Hepatocyte (in vitro differentiated cells): ENCODE results near the gene NMRK1. TPM values are rescaled to one million over a fixed set of nuclear protein-coding genes. Genes with fewer than 3 reads are reported as not detected.

Experiments
- DNase-seq: peaks from one replicate; pipeline ENCODE4 v3.0.0-alpha.2; 2016; ENCODE audit warnings: low spot score
- H2AFZ ChIP-seq: fragments of 200-600 bp; sonication (generic); 2 replicates; pipeline ENCODE4 v1.6.0; 2016; ENCODE audit warnings: antibody characterized with exemption, mild to moderate bottlenecking
- H3K27ac ChIP-seq: fragments of 200-600 bp; sonication (generic); 2 replicates; pipeline ENCODE4 v1.5.1; 2016; ENCODE audit warnings: mild to moderate bottlenecking
- H3K27me3 ChIP-seq: fragments of 200-600 bp; sonication (generic); 2 replicates; pipeline ENCODE4 v1.6.1; 2016
- H3K36me3 ChIP-seq: fragments of 200-600 bp; sonication (generic); replicated peaks from 2 replicates; pipeline ENCODE4 v1.5.1; 2016; ENCODE audit warnings: low read depth; ENCODE audit not compliant: insufficient read depth
- H3K4me1 ChIP-seq: fragments of 200-600 bp; sonication (generic); 2 replicates; pipeline ENCODE4 v1.5.1; 2016; ENCODE audit warnings: mild to moderate bottlenecking, moderate library complexity; ENCODE audit not compliant: insufficient read depth
- H3K4me2 ChIP-seq: fragments of 200-600 bp; sonication (generic); 2 replicates; pipeline ENCODE4 v1.6.0; 2016
- H3K4me3 ChIP-seq: fragments of 200-600 bp; sonication (generic); 2 replicates; pipeline ENCODE4 v1.5.1; 2016; ENCODE audit warnings: mild to moderate bottlenecking
- H3K79me2 ChIP-seq: fragments of 200-600 bp; sonication (generic); 2 replicates; pipeline ENCODE4 v1.6.0; 2017; ENCODE audit warnings: mild to moderate bottlenecking
- H3K9me2 ChIP-seq: fragments of 200-600 bp; sonication (generic); replicated peaks from 2 replicates; pipeline ENCODE4 v1.6.0; 2017; ENCODE audit warnings: mild to moderate bottlenecking; ENCODE audit not compliant: insufficient read depth
- H3K9me3 ChIP-seq: fragments of 200-600 bp; sonication (generic); 2 replicates; pipeline ENCODE4 v1.5.1; 2016; ENCODE audit warnings: low read depth, mild to moderate bottlenecking
- H4K20me1 ChIP-seq: fragments of 200-600 bp; sonication (generic); 2 replicates; pipeline ENCODE4 v1.6.0; 2016; ENCODE audit warnings: mild to moderate bottlenecking; ENCODE audit not compliant: insufficient read depth, poor library complexity, severe bottlenecking
- CTCF ChIP-seq: fragments of 200-600 bp; sonication (generic); IDR thresholded peaks from 2 replicates; pipeline ENCODE4 v1.5.1; 2016; ENCODE audit warnings: antibody characterized with exemption, mild to moderate bottlenecking; ENCODE audit not compliant: poor library complexity
- EZH2 ChIP-seq: fragments of 200-600 bp; sonication (generic); IDR thresholded peaks from 2 replicates; pipeline ENCODE4 v1.6.1; 2016; ENCODE audit warnings: antibody characterized with exemption, mild to moderate bottlenecking, borderline replicate concordance
- EZH2phosphoT487 ChIP-seq: fragments of 200-600 bp; sonication (generic); IDR thresholded peaks from one replicate; pipeline ENCODE4 v1.6.1; 2018; ENCODE audit warnings: antibody characterized with exemption, mild to moderate bottlenecking, low read depth, moderate library complexity; ENCODE audit not compliant: unreplicated experiment, severe bottlenecking
- WGBS: methylation state at CpG from one replicate; pipeline ENCODE4 v1.1.6; 2016; ENCODE audit warnings: low lambda C conversion rate; ENCODE audit errors: missing lambda C conversion rate; 5-methylcytosine and 5-hydroxymethylcytosine counted together
- polyA plus RNA-seq: library from polyadenylated mRNA; unstranded; fragments of >200 nt; fragmentation: Nextera tagmentation; extraction: Ambion mirVana; gene quantifications from 2 replicates; pipeline ENCODE4 v1.2.1, GENCODE V29; 2016
- total RNA-seq: library from RNA; depleted of rRNA; stranded (reverse); fragments of >200 nt; gene quantifications from 2 replicates; pipeline ENCODE4 v1.2.3, GENCODE V29; 2014

NMRK1 gene
- total and polyA plus RNA-seq, 2 experiments from 2014 or later: 13.6 to 16.1 TPM

DNA sequence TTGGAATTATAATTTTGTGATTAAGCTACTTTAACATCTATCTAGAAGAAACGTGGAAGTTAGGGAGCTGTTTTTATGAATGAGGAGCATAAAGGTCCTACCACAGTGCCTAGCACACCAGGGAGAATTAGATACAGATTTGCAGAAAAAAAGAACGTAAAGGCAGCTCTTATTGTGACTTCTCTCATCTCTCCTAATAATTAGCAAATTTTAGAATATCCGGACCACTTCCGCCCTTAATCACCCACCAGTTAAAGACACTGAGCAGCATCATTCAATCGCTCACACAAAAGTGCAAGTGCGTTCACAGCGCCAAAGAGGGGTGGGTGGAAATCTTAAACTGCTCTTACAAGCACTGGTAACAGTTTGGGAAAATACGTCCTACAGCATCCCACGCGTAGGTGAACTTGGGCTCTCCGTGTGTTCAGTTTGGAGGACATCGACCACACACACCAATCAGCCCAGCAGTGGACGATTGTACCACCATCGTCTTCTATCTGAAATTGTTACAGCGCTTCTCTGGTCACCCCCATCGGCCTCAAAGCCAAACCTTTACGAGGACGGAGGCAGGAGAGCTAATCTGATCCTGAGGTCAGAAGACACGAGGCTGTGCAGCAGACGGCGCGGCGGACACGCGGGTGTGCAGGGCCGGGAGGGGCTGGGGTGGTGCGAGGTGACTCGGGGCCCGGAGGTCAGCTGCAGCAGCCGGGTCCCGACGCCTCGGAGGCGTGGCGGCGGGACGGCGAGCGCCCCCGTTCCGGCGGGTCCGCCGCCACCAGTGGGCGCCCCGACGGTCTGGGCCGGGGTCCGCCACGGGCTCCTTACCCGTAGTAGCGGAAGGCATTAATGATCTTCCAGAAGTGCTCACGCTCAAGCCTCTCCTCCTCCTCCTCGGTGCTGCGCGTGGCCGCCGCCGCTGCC is 60.5 kb downstream of the NMRK1 start:
- Histone ChIP-seq H3K27me3 (no peaks in the 10 kb centered on the region), H3K36me3 (no peaks in the 10 kb centered on the region), H2AFZ (peak overlapping the region; percentile 47), H3K9me3 (no peaks in the 10 kb centered on the region), H3K9me2 (no peaks in the 10 kb centered on the region), H3K4me2 (peak overlapping the region; percentile 86), H3K27ac (peak overlapping the region; percentile 94), H3K4me1 (peaks cover 15% of the 10 kb centered on the region), H3K4me3 (peak overlapping the region; percentile 58), H4K20me1 (no peaks in the 10 kb centered on the region), H3K79me2 (peaks cover 47% of the 10 kb centered on the region)
- TF ChIP-seq EZH2phosphoT487: no peak
- no peak for TF ChIP-seq EZH2
- DNase-seq: peak; percentile 78
- WGBS: 2% methylated on average over 58 of the region's 59 CpGs

DNA sequence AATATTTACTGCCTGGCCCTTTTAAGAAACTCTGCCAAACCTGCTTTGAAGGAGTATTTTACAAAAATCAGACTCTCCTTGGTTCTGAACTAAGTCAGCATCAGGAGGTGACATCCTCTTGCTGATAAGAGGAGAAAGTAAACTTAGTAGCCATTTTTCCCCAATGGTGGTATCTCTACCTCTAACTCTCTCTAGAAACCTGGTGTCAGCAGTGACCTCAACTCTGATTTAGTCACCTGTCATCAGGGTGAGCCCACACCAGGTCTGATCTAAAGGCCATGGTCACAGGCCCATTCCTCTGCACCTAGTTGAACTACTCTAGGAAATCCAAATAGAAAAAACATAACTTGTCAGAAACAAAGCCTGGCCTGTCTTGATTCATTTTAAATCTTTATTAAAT is 64.1 kb downstream of the NMRK1 start:
- H3K27me3 ChIP-seq: no peaks in the 10 kb centered on the region
- no peak for DNase-seq
- no peak for TF ChIP-seq EZH2
- TF ChIP-seq EZH2phosphoT487: no peak
- TF ChIP-seq CTCF: no peak
- H3K79me2 ChIP-seq: peaks cover 78% of the 10 kb centered on the region
- no peak overlapping the region for H3K4me2 ChIP-seq
- peaks cover 4% of the 10 kb centered on the region for H4K20me1 ChIP-seq
- peaks cover 15% of the 10 kb centered on the region for H3K4me1 ChIP-seq
- no peaks in the 10 kb centered on the region for H3K9me3 ChIP-seq
- no peaks in the 10 kb centered on the region for H3K9me2 ChIP-seq
- H3K36me3 ChIP-seq: no peaks in the 10 kb centered on the region
- H2AFZ ChIP-seq: no peak overlapping the region
- no peak overlapping the region for H3K27ac ChIP-seq
- H3K4me3 ChIP-seq: no peak overlapping the region

- no peak overlapping the region for H3K4me3 ChIP-seq
- no peak for DNase-seq
- no peak overlapping the region for H2AFZ ChIP-seq
- H4K20me1 ChIP-seq: peaks cover 4% of the 10 kb centered on the region
- H3K27ac ChIP-seq: no peak overlapping the region
- H3K79me2 ChIP-seq: peaks cover 61% of the 10 kb centered on the region
- H3K4me1 ChIP-seq: no peaks in the 10 kb centered on the region
- WGBS: 78% methylated on average over 1 of the region's 1 CpG
- no peaks in the 10 kb centered on the region for H3K36me3 ChIP-seq
- H3K9me2 ChIP-seq: no peaks in the 10 kb centered on the region
- TF ChIP-seq EZH2: no peak
- H3K27me3 ChIP-seq: no peaks in the 10 kb centered on the region
- H3K9me3 ChIP-seq: no peaks in the 10 kb centered on the region
- no peak overlapping the region for H3K4me2 ChIP-seq
These were observed 68.3 kb downstream of the NMRK1 start for GRCh38 chr9:75019654-75020053.

- TF ChIP-seq EZH2 (no peak), CTCF (no peak), EZH2phosphoT487 (no peak)
- Histone ChIP-seq H3K27ac (no peak overlapping the region), H3K79me2 (peaks cover 55% of the 10 kb centered on the region), H4K20me1 (peaks cover 4% of the 10 kb centered on the region), H2AFZ (no peak overlapping the region), H3K36me3 (no peaks in the 10 kb centered on the region), H3K4me1 (no peaks in the 10 kb centered on the region), H3K4me3 (no peak overlapping the region), H3K9me2 (no peaks in the 10 kb centered on the region), H3K27me3 (no peaks in the 10 kb centered on the region), H3K4me2 (no peak overlapping the region), H3K9me3 (no peaks in the 10 kb centered on the region)
- DNase-seq: no peak
- WGBS: 81% methylated on average over 5 of the region's 5 CpGs
These were observed 68.9 kb downstream of the NMRK1 start for GRCh38 chr9:75019022-75019421.
